Glomerular visceral epithelial cell (primary cell): Measurements from ENCODE around the gene STX11.

Experiments
- DNase-seq: peaks from one replicate; pipeline ENCODE4 v3.0.0-alpha.2; 2016; ENCODE audit errors: extremely low spot score

The STX11 gene

GRCh38 chr6:144141470-144141869 is 8.8 kb upstream of the STX11 start:
- DNase-seq = no peak

GRCh38 chr6:144143106-144143505 is 7.2 kb upstream of the STX11 start:
- no peak for DNase-seq

GRCh38 chr6:144143878-144144277 is 6.4 kb upstream of the STX11 start:
- DNase-seq = no peak

- DNase-seq = no peak
Measured at GRCh38 chr6:144144996-144145395, 5.3 kb upstream of the STX11 start.

GRCh38 chr6:144145541-144145940 is 4.8 kb upstream of the STX11 start:
- no peak for DNase-seq

- no peak for DNase-seq
Measured at GRCh38 chr6:144148886-144149285, 1.4 kb upstream of the STX11 start.

GRCh38 chr6:144149558-144149893 is 791 bp upstream of the STX11 start:
- DNase-seq = no peak

- peak; percentile 50 for DNase-seq
Measured at GRCh38 chr6:144150710-144151657, 667 bp downstream of the STX11 start.

- DNase-seq = no peak
Measured at GRCh38 chr6:144152334-144152900, 2.1 kb downstream of the STX11 start.

- DNase-seq = no peak
Measured at GRCh38 chr6:144153260-144153659, 2.9 kb downstream of the STX11 start.

- DNase-seq = no peak
Measured at GRCh38 chr6:144153971-144154370, 3.7 kb downstream of the STX11 start.

GRCh38 chr6:144155529-144155928 is 5.2 kb downstream of the STX11 start:
- DNase-seq = no peak

GRCh38 chr6:144156338-144156737 is 6.0 kb downstream of the STX11 start:
- DNase-seq = no peak

- DNase-seq = no peak
Measured at GRCh38 chr6:144156991-144157390, 6.7 kb downstream of the STX11 start.

- DNase-seq = peak; percentile 91
Measured at GRCh38 chr6:144158133-144158532, 7.8 kb downstream of the STX11 start.

GRCh38 chr6:144159223-144159622 is 8.9 kb downstream of the STX11 start:
- DNase-seq = no peak

GRCh38 chr6:144159742-144160141 is 9.4 kb downstream of the STX11 start:
- no peak for DNase-seq

GRCh38 chr6:144160431-144161005 is 10.2 kb downstream of the STX11 start:
- DNase-seq = no peak

GRCh38 chr6:144161975-144162374 is 11.7 kb downstream of the STX11 start:
- DNase-seq = no peak

GRCh38 chr6:144162977-144163376 is 12.7 kb downstream of the STX11 start:
- no peak for DNase-seq

GRCh38 chr6:144165784-144166183 is 15.5 kb downstream of the STX11 start:
- DNase-seq = no peak

GRCh38 chr6:144170044-144170443 is 19.7 kb downstream of the STX11 start:
- no peak for DNase-seq

- DNase-seq = no peak
Measured at GRCh38 chr6:144171406-144171805, 21.1 kb downstream of the STX11 start.
